OCI-LY7 (cell line): ENCODE data around the gene NAPB.

Experiments used
- CTCF ChIP-seq: fragments of 200-600 bp; sonication (generic); conservative IDR thresholded peaks from 2 replicates; pipeline ENCODE4 v1.5.1; 2014; ENCODE audit warnings: mild to moderate bottlenecking, antibody characterized with exemption, low read length, moderate library complexity, mixed read lengths
- EZH2phosphoT487 ChIP-seq: fragments of 200-600 bp; sonication (generic); IDR thresholded peaks from 2 replicates; pipeline ENCODE4 v1.6.1; 2018; ENCODE audit warnings: low read depth, borderline replicate concordance, mild to moderate bottlenecking, mixed run types, antibody characterized with exemption, low read length, moderate library complexity, mixed read lengths

DNA sequence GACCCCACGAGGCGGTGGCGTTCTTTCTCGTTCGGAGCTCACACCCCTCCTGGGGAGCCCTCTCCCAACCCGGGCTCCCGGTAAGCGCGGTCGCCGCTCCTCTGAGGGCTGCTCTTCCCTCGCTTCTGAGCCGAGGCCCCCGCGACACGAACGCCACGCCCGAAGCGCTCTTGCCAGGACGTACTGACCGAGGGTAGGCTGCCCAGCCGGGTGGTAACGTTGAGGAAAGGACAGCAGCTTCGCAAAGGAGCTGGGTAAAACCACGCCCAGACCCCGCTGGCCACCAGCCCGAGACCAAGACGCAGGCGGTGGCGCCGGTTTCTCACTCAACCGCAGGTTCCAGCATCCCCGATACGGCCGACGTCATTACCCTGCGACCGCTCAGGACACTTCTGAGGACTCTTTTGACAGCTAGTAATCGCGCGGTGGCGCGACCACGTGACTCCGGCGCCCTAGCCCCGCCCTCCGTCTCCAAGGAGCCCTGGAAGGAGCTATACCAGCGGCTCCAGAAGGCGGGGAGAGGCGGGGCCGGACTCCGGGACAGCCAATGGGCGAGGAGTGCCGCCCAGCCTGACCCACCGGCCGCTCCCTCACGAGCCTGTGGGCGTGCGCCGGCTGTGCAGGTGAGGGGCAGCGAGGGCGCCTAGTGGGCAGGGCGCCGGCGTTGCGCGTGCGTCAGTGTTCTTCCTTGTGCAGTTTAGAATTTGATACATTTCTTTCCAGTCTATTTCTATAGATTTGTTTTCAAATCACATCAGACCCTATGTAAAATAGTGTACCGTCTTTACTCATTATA is 63.3 kb downstream of the NAPB start:
- TF ChIP-seq CTCF (no peak; the same call in 1 of the 2 replicates), EZH2phosphoT487 (no peak)
